NCI-H345 (cell line): Measurements from ENCODE around the gene HMX1.

Experiments
- DNase-seq: peaks from one replicate; lab custom pipeline; 2025; lab: John Stamatoyannopoulos, UW

Gene HMX1

DNA sequence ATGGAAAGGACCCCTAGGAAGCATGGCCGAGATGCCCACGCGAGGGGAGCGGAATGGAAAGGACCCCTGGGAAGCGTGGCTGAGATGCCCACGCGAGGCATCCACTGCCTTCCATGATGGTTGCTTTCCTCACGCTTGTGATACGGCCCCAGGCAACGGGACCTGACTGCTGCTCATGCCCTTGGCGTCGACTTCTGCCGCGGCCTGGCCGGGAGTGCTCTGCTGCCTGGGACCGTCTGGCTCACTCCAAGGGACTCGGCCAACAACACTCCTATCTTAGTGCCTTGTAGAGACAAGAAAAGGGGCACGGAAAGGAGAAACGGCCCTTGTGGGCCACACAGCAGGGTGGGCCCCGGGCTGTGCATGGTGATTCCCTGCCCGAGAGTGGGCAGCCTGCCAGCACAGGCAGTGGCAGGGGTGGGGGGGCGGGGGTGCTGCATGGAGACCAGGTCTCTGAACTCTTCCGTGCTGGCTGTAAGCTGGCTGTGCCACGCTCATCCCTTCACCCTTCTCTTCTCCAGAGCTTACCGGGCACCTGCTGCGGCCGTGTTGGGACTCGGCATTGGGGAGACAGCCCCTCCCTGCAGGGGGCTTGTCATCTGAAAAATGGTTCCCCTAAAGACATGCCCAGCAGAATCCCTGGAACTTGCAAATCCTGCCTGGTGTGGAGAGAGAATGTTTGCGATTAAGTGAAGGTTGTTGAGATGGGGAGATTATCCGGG lies 38.6 kb upstream of the HMX1 start:
- no peak for DNase-seq

DNA sequence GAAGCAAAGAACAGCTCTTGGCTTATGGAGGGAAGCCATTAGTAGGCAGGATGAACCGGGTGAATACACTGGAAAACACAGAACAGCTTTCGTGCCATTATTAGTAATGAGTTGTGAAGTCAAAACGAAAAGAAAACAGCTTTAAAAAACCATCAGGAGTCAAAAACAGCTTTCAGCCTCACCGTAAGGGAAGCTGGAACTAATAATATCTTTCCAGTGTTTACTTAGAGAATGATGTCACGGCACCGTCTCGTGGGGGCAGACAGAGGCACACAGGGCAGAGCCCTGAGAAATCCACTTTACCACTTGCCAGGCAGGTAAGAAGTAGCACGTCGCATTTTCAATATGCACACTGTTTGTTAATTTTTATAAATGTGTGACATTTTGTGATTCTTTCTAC lies 37.9 kb upstream of the HMX1 start:
- DNase-seq = no peak

DNA sequence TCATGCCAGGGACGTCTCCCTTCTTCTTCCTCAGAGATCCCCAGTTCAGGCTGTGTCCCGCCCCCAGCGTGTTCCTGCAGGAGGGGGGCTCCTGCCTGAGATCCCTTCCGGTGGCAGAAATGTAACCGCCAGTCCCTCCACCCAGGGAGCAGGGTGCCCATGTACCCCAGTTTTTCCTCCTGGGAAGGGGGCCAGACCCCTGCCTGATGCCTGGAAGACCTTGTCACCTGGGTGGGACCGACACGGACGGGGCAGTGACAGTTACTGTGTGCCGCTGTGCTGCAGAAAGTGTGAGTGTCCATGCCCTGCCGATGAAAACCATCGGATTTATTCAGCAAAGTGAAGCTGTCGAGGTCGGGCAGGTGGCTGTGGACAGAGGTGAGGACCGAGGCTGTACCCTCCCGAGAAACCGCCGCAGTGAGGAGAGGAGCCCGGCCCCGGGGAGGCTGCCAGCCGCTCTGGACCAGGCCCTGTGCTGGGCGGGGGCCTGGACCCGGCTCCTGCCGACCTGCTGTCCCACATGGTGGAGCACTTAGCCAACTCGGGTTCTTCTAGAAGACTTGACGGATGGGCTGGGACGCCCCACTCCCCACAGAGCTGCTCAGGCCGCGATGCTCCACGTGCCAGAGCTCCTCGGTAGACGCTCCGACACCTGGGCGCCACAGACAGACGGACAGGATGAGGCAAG lies 36.7 kb upstream of the HMX1 start:
- DNase-seq = no peak

DNA sequence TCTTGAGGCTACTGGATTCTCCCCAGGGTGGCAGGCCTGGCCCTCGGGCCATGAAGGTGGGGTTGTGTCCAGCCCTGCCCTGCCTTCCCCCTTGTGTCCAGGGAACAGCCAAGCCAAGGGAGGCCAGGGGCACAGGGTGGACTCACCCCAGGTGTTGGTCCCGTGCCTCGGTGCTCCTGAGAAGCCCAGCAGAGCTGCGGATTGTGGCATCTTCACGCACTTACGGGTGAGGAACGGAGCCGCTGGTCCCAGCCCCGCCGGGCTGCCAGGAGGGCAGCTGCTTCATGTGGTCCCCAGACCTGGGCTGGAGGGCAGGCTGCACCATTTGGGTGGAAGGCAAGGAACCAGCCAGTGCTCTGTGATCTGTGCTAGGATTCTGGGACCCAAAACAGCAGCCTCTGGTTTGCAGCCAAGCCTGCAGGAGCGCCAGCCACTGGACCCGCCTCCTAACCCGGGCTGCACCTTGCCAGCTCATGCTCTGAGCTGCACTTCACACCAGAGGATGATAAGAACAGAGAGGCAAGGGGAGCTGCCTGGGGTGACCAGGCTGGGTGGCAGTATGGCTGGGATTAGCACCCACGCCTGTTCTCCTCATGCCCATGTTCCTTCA lies 36.1 kb upstream of the HMX1 start:
- DNase-seq = no peak

DNA sequence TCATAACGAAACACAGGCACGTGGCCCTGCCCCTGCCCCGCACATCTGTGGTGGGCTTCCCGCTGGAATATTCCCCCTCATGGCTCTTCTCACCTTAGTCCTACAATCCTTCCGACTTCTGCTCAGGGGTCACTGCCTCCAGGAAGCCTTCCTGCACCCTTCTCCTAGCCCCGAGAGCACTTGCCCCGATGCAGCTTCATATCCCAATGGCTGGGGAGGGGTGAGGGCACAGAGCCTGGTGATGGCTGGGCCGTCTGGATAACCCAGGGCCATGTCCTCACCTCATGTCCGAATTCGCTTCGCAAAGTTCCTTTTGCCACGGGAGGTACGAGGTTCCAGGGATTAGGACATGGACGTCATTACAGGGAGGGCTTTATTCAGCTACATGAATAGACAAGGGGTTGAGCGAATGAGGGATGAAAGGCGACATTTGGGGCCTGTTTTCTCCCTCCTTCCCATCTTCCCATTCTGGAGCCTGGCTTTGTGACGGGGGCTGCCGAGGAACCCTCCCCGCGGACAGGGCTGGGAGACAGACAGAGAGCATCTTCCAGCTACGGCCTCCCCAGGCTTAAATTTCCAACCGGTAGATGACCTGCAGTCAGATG lies 35.5 kb upstream of the HMX1 start:
- no peak for DNase-seq

DNA sequence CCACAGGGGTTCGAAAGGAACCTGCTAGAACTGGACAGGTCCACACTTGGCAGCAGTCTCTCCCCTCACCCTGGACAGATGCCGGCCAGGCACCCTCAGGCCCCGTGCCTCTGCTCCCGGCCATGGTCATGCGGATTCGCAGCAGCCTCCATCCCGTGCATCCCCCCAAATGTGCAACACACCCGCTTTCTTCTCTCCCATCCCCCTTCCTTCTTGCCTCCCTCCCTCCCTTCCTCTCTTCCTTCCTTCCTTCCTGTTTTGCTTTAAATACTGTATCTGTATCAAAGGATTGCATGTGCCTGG lies 35.0 kb upstream of the HMX1 start:
- no peak for DNase-seq

DNA sequence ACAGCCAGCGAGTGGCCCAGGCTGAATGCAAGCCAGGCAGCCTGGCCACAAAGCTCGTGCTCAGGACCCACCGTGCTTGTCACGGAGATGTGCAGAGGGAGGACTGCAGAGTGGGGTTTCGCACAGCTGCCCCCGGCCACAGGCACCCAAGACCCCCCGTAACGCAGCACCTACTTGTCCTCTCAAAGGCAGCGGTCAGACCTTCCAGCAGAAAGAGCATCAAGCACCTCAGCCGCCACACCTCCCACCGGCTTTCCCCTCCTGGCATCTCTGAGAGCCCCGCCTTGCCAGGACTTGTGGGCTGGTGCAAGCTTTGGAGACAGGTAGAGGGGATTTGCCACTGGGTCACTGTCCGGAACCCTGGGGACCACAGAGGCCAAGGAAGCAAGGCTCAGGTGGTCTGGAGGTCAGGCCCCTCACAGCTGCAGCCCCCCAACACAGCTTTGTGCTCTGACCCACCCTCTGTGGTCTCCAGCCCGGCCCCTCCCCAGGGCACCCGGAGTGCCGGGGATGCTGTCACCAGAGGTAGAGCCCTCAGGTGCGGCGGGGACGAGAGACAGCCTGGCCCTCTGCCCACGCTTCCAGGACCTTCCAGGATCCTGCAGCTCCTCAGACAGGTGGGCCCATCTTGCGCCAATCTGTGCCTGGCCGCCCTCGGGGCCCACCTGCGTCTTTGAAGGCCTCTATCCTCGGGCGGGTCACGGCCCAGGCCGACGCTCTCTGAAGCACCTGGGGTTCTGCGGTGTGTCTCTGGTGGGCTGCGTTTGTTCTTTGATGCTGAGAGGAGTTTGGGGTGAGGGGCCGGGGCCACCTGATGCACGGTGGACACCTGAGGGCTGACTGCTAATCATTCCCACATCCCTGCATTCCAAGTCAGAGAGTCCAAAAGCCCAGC lies 34.4 kb upstream of the HMX1 start:
- DNase-seq = no peak

DNA sequence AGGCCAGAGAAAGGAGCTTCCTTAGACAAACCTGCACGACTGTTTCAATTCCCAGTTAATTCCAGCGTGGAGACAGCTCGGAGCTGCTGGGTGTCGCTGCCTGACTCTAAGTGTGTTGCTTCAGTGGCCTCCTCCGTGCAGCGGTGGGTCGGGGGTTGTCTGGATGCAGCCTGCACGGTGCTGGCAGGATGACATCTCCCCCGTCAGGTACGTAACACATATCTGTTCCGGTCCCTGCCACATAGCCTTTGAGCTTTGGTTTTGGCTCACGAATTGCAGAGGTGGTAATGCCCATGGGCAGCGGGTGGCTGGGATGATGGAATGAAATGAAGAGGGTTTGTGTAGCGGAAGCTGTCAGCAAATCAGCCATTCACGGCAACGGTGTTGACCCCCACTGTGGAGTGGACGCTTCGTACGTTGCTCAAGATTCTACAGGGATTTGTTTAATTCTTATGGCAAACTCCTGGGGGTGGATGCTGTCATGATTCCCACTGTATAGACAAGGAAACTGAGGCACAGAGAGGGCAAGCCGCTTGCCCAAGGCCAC lies 33.7 kb upstream of the HMX1 start:
- no peak for DNase-seq

DNA sequence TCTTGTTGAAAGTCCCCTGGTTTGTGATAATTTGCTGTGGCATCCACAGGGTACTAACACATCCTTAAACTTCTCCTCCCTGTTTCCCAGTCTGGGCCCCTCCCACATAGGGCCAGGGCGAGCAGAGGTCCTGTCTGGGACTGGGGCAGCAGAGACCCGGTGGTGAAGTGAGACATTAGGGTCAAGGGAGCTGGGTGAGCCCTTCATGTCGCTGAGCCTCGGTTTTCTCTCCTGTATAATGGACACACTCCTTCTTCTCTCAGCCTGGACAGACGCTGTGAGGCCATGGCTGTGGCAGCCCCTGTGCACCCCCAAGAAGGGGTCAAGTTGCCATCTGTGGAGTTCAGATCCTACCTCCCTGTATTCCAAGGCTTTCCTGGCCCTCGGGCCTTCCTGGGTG lies 33.0 kb upstream of the HMX1 start:
- no peak for DNase-seq

DNA sequence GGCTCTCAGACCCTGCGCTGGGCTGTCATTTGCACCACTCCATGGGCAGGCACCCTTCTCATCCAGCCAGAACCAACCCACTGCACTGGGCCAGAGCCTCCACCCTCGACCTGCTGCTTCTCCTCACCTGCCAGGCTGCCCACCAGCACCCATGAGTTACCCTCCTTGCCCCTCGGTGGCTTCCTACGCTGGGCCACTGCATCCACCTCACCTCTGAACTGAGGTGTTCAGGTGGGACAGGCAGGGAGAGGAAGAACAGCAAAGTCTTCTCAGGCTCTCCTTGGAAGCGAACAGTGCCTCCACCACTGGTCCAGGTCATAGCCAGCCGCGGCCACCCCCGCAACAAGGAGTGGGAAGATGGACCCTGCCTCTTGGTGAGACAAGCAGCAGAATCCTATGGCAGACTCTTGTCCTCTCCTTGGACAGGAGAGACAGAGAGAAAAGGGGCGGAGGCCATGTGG lies 32.4 kb upstream of the HMX1 start:
- DNase-seq = no peak

DNA sequence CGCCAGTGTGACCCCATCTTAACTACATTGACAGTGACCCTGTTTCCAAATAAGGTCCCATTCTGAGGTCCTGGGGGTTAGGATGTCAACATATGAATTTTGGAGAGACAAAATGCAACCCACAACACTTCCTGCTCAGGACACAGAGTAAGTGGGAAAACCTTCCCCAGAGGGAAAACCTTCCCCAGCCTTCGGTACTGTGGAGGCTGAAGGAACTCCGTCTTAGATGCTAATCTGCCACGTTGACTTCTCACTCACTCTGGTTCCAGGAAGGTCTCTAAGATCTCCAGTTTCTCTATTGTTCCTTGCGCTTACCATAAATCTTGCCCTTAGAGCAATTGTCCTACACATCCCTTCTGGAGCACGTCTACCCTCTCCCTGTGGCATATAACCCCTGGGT lies 29.7 kb upstream of the HMX1 start:
- DNase-seq = no peak

DNA sequence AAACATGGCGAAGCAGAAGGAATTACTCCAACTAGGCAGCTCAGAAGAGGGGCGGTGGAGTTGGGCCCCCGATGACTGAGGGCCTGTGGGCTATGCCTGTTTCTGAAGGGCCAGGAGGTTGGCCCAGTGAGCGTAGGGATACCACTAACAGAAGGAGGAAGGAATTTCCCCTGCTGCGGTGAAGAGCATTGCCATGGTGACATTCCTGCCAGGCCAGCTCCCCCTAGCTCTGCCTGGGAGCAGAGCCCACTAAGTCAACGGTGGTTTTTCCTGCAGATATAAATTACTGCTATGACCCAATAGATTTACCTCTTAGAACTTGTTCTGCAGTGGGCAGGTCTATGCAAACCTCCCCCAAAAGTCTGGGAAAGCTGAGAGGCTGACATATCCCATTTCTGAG lies 28.9 kb upstream of the HMX1 start:
- no peak for DNase-seq

DNA sequence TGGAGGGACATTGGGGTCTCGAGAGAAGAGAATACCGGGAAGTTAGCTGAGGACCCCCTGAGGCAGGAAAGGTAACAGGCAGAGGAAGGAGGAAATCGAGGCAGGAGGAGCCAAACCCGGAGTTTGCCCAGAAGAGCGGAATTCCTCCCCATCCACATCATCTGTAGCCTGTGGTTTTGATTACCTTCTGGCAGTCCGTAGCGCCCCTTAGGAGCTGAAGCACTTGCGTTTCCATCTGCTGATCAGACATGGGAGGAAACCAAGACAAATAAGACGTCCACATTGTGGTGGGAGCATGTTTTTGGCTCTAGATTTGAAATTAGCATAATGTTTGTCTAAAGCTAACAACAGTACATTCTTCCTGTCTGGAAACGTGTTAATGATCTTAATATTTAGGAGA lies 26.8 kb upstream of the HMX1 start:
- no peak for DNase-seq

DNA sequence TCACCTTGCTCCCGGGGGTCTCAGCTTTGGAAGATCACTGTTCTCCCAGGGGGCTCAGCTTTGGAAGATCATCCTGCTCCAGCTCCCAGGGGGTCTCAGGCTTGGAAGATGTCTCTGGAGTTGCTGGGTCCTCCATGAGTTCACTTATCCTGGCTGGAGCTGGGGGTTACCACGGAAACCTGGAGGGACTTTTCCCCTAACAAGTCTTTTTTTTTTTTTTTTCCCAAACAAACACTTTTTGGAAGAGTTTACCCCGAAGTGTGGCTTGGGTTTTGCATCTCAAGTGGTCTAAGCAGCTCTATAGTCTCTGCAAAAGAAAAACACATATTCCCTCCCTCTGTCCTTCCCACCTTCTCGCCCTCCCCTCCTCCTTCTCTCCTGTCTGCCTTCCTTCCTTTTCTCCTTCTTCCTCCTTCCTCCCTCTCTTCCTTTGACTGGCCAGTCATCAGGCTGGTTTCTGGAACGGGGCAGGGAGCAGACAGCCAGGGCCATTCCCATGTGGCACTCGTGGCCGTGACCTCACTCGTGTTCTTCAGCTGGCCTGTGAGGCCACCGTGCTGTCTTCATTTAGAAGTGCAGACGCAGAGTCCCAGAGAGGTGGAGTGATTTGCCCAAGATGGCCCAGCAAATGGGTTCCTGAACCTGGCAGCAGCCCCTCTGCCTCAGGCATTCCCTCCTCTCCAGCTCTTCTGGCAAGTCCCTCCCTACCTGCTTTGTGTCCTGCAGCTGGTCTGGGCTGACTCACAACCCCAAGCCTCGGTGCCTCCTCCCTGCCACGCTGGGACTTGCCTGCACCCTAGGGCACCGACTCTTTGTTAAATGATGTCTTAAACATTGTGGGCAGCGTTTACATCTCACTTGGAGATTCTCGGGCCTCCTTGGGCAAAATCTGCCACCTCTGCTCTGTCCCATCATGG lies 25.9 kb upstream of the HMX1 start:
- no peak for DNase-seq

DNA sequence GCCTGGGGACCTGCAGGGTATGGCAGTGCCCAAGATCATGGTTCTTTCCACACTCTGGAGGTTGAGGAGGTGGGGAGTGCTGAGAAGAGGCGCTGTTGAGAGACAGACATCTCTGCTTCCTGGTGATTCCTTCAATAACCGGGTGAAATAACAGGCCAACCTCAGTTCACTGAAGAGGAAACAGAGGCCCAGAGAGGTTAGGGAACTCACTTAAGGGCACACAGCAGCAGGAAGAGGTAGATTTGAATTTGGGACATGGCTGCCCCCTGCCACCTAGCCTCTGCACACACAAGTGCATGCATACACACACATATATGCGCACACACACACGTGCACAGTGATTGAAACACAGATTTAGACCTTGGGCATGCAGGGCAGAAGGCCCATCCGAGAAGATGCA lies 24.9 kb upstream of the HMX1 start:
- no peak for DNase-seq

DNA sequence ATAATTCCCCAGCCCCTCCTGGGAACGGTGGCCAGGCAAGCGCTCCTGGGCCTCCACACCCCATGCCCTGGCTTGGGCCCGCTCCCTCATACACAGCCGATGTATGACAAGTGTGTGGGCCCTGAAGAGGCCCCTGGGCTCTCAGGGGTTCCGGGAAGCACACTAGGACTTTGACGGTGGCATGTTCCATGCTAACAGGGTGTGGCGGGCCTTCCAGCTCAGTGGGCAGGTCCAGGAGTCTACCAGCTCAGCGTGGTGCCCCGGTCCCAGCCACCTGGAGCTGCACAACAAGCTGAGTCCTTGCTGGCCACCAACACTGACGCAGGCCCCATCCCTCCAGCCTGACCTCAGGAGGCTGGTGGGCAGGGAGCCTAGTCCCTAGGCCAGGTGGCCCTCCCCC lies 24.4 kb upstream of the HMX1 start:
- no peak for DNase-seq

DNA sequence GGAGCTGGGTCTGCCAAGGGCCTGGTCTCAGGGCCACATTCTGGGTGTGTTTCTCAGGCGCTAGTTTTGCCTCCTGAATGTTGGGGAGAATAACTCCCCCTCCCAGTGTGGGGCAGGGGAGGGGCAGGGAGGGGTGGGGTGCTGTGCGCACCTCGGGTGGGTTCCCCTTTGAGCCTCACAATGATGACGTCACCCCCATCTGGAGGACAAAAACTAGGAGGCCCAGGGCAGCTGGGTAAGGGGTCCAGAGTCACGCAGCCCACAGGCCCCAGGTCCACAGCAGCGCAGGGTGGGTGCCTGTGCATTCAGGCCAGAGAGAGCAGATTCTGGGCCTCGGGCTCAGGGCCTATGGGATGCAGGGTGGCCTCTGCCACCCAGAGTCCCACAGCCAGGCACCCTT lies 23.7 kb upstream of the HMX1 start:
- DNase-seq = no peak

DNA sequence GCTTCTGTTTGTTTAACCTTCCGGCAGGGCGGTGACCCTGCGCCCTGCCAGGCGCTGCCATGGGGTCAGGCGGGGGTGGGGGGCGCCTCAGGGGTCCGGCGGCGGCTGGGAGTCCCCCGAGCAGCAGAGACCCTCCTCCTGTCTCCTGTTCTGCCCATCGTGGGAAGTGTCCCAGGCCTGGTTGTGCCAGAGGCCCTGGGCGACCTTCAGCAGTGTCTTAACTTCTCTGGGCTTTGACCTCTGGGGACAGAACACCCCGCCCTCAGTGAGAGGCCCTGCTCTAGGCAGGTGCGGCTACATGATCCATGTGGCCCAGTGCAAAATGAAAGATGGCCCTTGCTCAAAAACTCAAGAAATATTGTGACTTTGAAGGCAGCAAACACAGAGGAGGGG lies 22.8 kb upstream of the HMX1 start:
- no peak for DNase-seq

DNA sequence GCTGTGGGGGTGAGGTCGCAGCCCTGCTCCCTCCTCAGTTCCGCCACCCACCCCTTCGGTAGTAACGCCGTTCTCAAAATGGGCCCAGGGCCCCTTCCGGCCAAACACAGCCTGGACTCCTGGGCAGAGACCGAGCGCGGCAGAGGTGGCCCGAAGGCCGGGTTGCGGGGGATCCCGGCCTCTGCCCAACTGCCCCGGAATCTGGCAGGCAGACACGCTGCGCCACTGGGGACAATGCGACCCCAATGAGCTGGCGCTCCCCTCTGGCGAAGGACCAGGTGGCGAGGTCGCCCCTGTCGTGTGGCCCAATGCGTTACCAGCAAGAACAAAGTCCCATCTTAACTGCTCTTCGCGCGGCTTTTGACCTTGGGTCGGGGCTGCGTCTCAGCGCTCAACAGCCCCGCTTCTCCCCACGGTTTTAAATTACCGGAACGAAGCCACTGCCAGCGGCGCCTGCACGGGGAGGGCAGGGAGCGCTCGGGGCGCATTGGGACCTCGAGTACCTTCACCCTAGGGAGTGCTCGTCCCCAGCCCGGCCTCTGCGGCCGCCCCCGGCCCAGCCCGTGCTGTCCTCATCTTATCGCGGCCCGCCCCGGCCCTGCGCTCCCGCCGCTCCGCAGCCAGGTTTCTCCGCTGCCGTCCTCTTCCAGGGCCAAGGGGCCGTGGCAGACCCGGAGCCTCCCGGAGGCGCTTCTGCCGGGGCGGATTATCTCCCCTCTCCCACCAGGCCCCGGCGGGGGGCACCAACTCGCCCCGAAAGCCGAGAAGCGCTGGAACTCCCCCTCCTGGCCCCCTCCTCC lies 22.2 kb upstream of the HMX1 start:
- DNase-seq = no peak

DNA sequence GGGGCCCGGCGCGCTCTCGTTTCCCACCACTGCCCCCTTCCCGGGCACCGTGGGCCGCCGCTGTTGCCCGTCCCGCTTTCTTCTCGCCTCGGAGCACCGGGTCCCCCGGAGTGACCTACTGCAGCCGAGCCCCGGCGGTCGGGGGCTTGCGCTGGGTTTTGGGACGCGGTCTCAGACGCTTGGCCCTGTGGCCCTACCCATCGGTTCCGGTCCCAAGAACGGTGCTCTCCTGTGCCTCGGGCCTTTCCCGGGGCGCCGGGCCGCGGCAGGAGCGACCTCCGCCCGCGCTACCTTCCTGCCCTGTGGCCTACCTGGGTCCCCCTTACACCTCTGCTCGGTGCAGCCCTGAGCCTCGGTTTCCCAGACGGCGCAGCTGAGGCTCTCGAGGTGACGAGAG lies 21.6 kb upstream of the HMX1 start:
- DNase-seq = no peak
